ENCODE data around the gene MPPED2. TPM values are rescaled to one million over a fixed set of nuclear protein-coding genes. Genes with fewer than 3 reads are reported as not detected.

Gene MPPED2
- total and polyA plus RNA-seq, 4 donors, result 0.11 to 5.6 (median 1.1) TPM

DNA sequence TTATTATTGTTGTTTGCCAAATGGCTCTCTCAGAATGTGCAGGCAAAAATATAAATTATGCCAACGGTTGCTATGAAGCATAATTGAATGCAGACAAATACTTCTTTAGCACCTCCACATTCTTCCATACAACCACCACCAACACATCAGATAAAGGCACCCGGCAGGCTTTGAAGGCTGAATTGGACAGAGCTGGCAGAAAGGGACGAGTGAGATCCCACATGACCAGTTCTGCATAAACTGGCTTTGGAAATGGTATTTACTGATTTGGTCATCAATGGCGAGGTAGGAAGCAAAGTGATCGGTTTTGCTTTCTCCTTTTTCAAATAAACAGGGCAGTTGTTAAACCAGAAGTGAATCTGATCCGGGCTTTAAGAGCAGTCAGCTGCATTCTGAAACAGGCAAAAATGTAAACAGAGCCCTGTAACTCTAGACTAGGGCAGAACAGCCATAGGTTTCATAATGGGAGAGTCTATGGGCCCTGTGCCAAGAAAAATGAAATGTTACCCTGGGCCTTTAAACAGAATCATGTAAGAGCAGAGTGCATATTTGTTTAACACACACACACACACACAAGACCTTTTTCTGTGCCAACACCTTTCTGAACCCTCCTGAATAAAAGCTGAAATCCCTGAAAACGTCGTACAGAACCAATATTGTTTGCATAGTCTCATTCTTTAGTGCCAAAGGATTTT is 97.7 kb downstream of the MPPED2 start:
- H3K27me3 ChIP-seq (ENCODE audit: control insufficient read depth in 3 of 3, insufficient read depth in 3 of 3, low read length in 2 of 3), result no peaks in the 10 kb centered on the region
- no peak overlapping the region for H3K4me3 ChIP-seq
- H3K9me3 ChIP-seq (ENCODE audit: control insufficient read depth in 4 of 4, insufficient read depth in 3 of 4, low read length in 3 of 4), result no peaks in the 10 kb centered on the region
- ATAC-seq (ENCODE audit: insufficient read depth, low FRiP score), result peak; percentile 21
- peak; percentile 79 to 95 (median 92) for DNase-seq
- WGBS, 2 donors, result 31 to 56% methylated on average over 8 of the region's 8 CpGs
- no peak overlapping the region for H3K27ac ChIP-seq (ENCODE audit: low read depth in 1 of 2, low read length in 1 of 2)
- peak overlapping the region in 1 of 2 donors; percentile 45 for H3K9ac ChIP-seq (ENCODE audit: insufficient read depth in 1 of 2, low read length in 2 of 2)
- H3K36me3 ChIP-seq (ENCODE audit: control insufficient read depth in 4 of 4, insufficient read depth in 4 of 4, low read length in 4 of 4), result no peaks in the 10 kb centered on the region
- TF ChIP-seq, protein P1, sequence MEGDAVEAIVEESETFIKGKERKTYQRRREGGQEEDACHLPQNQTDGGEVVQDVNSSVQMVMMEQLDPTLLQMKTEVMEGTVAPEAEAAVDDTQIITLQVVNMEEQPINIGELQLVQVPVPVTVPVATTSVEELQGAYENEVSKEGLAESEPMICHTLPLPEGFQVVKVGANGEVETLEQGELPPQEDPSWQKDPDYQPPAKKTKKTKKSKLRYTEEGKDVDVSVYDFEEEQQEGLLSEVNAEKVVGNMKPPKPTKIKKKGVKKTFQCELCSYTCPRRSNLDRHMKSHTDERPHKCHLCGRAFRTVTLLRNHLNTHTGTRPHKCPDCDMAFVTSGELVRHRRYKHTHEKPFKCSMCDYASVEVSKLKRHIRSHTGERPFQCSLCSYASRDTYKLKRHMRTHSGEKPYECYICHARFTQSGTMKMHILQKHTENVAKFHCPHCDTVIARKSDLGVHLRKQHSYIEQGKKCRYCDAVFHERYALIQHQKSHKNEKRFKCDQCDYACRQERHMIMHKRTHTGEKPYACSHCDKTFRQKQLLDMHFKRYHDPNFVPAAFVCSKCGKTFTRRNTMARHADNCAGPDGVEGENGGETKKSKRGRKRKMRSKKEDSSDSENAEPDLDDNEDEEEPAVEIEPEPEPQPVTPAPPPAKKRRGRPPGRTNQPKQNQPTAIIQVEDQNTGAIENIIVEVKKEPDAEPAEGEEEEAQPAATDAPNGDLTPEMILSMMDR (IDR thresholded peaks at IDR 0.05; ENCODE audit: control extremely low read depth, extremely low read depth), result no peak
- H3K4me1 ChIP-seq (ENCODE audit: control insufficient read depth in 5 of 5, insufficient read depth in 5 of 5, low read length in 5 of 5), result peaks cover 3 to 29% (median 18%) of the 10 kb centered on the region in 5 donors

DNA sequence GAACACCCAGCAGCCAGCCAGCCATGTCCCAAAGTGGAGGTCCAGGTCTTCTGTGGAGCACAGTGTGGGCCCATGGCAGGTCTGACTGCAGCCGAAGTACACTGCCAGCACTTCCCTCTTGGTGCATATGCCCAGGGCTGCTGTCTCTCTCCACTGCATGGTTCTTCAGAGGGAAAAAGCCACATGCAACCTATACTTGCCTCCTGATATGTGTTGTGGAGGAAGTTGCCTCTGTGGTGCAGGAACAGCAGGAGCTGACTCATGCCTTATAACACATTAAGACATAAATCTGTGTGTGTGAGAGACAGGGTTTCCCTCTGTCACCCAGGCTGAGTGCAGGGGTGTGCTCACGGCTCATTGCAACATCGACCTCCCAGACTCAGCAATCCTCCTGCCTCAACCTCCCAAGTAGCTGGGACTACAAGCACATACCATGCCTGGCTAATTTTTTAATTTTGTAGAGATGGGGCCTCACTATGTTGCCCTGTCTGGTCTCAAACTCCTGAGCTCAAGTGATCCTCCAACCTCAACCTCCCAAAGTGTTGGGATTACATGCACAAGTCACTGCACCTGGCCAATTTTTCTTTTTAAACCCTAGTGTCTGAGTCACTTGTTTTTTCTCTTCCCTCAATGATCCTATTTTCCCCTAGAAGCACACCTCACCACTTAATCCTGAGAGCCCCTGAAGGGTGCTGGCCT is 98.8 kb downstream of the MPPED2 start:
- ATAC-seq (ENCODE audit: insufficient read depth, low FRiP score), result peak; percentile 20
- 32 to 66% methylated on average over 3 of the region's 3 CpGs for WGBS, 2 donors
- Histone ChIP-seq H3K27ac (ENCODE audit: low read depth in 1 of 2, low read length in 1 of 2) (no peak overlapping the region), H3K4me3 (no peak overlapping the region), H3K9ac (ENCODE audit: insufficient read depth in 1 of 2, low read length in 2 of 2) (no peak overlapping the region), H3K27me3 (ENCODE audit: control insufficient read depth in 3 of 3, insufficient read depth in 3 of 3, low read length in 2 of 3) (no peaks in the 10 kb centered on the region), H3K36me3 (ENCODE audit: control insufficient read depth in 4 of 4, insufficient read depth in 4 of 4, low read length in 4 of 4) (no peaks in the 10 kb centered on the region), H3K9me3 (ENCODE audit: control insufficient read depth in 4 of 4, insufficient read depth in 3 of 4, low read length in 3 of 4) (no peaks in the 10 kb centered on the region), H3K4me1 (ENCODE audit: control insufficient read depth in 5 of 5, insufficient read depth in 5 of 5, low read length in 5 of 5) (peaks cover 3 to 29% (median 18%) of the 10 kb centered on the region in 5 donors)
- TF ChIP-seq, protein P1 (IDR thresholded peaks at IDR 0.05; ENCODE audit: control extremely low read depth, extremely low read depth), result no peak
- DNase-seq, result peak in 1 of 3 donors; percentile 18

DNA sequence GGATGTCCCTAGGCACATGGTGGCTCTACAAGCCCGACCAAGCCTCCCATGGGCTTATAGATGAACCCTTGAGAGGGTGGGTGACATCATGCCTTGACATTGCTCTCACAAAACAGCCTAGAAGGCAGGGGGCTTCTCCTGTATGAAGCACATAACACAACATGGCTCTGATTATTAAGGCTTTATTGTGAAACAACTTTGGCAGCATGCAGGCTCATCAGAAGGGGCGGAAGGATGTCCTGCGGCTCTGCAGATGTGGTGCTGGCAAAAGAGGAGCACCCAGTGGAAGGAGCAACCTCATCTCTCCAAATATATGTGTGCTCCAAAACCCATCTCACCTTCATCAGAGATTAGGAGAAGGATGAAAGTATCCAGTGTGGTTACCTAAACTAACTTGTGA is 100.4 kb downstream of the MPPED2 start:
- TF ChIP-seq, protein P1 (IDR thresholded peaks at IDR 0.05; ENCODE audit: control extremely low read depth, extremely low read depth), result no peak

More for the DNA sequence above, 100.4 kb downstream of the MPPED2 start:
- Histone ChIP-seq H3K4me3 (no peak overlapping the region), H3K9me3 (ENCODE audit: control insufficient read depth in 4 of 4, insufficient read depth in 3 of 4, low read length in 3 of 4) (no peaks in the 10 kb centered on the region), H3K27ac (ENCODE audit: low read depth in 1 of 2, low read length in 1 of 2) (no peak overlapping the region), H3K36me3 (ENCODE audit: control insufficient read depth in 4 of 4, insufficient read depth in 4 of 4, low read length in 4 of 4) (no peaks in the 10 kb centered on the region), H3K27me3 (ENCODE audit: control insufficient read depth in 3 of 3, insufficient read depth in 3 of 3, low read length in 2 of 3) (no peaks in the 10 kb centered on the region), H3K4me1 (ENCODE audit: control insufficient read depth in 5 of 5, insufficient read depth in 5 of 5, low read length in 5 of 5) (peaks cover 3 to 29% (median 21%) of the 10 kb centered on the region in 5 donors), H3K9ac (ENCODE audit: insufficient read depth in 1 of 2, low read length in 2 of 2) (no peak overlapping the region)
- WGBS, 2 donors, result 86 to 91% methylated on average over 3 of the region's 3 CpGs
- ATAC-seq (ENCODE audit: insufficient read depth, low FRiP score), result no peak
- peak in 1 of 3 donors; percentile 63 for DNase-seq

Measured in lung (tissue), 12 donors.